Pancreas (tissue), 10 donors: ENCODE results near the gene C11orf97. TPM values are rescaled to one million over a fixed set of nuclear protein-coding genes. Genes with fewer than 3 reads are reported as not detected.
"Not testable (repeated sequence)": the region's sequence is repeated elsewhere in the genome, so short reads cannot be mapped to it uniquely, and the experiment has no call there.

Experiments used
- ATAC-seq, 4 donors: fragments of 200-7000 bp; cut with Tn5 transposase; one replicate each; pipeline versions ENCODE4 v1.8.0 to v1.9.1; 2020; ENCODE audit warnings: mild to moderate bottlenecking in 4 of 4, moderate library complexity in 4 of 4
- DNase-seq, 6 donors: peaks; one replicate each; pipeline ENCODE4 v3.0.0-alpha.2; 2020
- FAIRE-seq: peaks from 2 replicates; lab custom pipeline; 2012; peaks lifted over from hg19 to GRCh38; lab: Jason Lieb, UNC
- H3K27ac ChIP-seq, 4 donors: fragments of 200-600 bp; sonication (generic); 1 replicate in 3 of 4; 2 replicates in 1 of 4; pipeline versions ENCODE4 v1.5.0 to v1.8.0; 2020
- H3K27me3 ChIP-seq, 4 donors: fragments of 200-600 bp; one replicate each; pipeline ENCODE4 v1.8.0; 2021
- H3K36me3 ChIP-seq, 3 donors: fragments of 200-600 bp; sonication (generic) in 1 of 3; one replicate each; pipeline versions ENCODE4 v1.5.0 to v1.8.0; 2020 to 2021
- H3K4me1 ChIP-seq, 3 donors: fragments of 200-600 bp; one replicate each; pipeline ENCODE4 v1.8.0; 2021
- H3K4me3 ChIP-seq, 4 donors: fragments of 200-600 bp; sonication (generic) in 2 of 4; one replicate each; pipeline versions ENCODE4 v1.5.0 to v1.8.0; 2020 to 2021
- H3K9me3 ChIP-seq, 4 donors: fragments of 200-600 bp; one replicate each; pipeline ENCODE4 v1.8.0; 2021
- CTCF ChIP-seq, 4 donors: fragments of 200-600 bp; sonication (generic) in 3 of 4; IDR thresholded peaks; one replicate each; pipeline versions ENCODE4 v1.5.0 to v1.8.0; 2021; ENCODE audit warnings: antibody characterized with exemption in 4 of 4
- WGBS, 2 donors: extraction: QIAGEN DNeasy Blood & Tissue Kit; methylation state at CpG; one replicate each; pipeline ENCODE4 v1.1.7; 2013; 5-methylcytosine and 5-hydroxymethylcytosine counted together
- intact Hi-C, 3 donors: fragments of 100-400 bp; cut with DNase I; formaldehyde crosslinking; loops; one replicate each; pipeline versions ENCODE4 v1.11.1 to v1.14.2; 2022
- polyA plus RNA-seq, 2 donors: library from polyadenylated mRNA; stranded (reverse); fragments of 200-250 nt; gene quantifications; one replicate each; pipeline ENCODE4 v1.2.3, GENCODE V29; 2013
- total RNA-seq, 6 donors: library from RNA; stranded (reverse); fragmentation: NEBNext Ultra II Directional in 4 of 6; extraction: Animal tissue kit (Norgen Biotek cat#: 25700) in 4 of 6; gene quantifications; one replicate each; pipeline versions ENCODE4 v1.2.1 to v1.2.4, GENCODE V29; 2021 to 2023
- donor health status: healthy with polysubstance abuse.
- donor health status: DM: no; HTN: no; CAD: no; lungs with moderate emphysema.
- donor health status: DM: no; HTN: no; CAD: no.
- donor health status: control.
- donor health status: control.
- donor health status: Bipolar disorder and iron deficiency.
- donor health status: DM: yes; HTN: yes; CAD: no.
- donor health status: DM: no; HTN: no; CAD: no.
- donor health status: DM: no; HTN: no; CAD: no.
- donor health status: DM: yes; HTN: yes; CAD: no.

Gene C11orf97
- total and polyA plus RNA-seq, 8 donors: not detected

GRCh38 chr11:94567181-94567670, 55.0 kb downstream of the C11orf97 start, which contains the start of gene PIWIL4:
PIWIL4 (plus strand) TSS chr11:94567368; CDS start chr11:94567519, 151 bp downstream.
- H3K4me3 ChIP-seq: no peak within 1 kb of the TSS
- no peak for ATAC-seq
- H3K4me1 ChIP-seq: no peaks in the 10 kb centered on the region
- no peak for FAIRE-seq
- no peak for TF ChIP-seq CTCF (IDR thresholded peaks at IDR 0.05)
- H3K36me3 ChIP-seq: no peaks in the 10 kb centered on the region
- H3K27ac ChIP-seq: no peak within 1 kb of the TSS
- no peaks in the 10 kb centered on the region for H3K27me3 ChIP-seq
- WGBS, 2 donors: 97% methylated on average over 25 of the region's 25 CpGs
- intact Hi-C loops: no loop called here
- DNase-seq: no peak
- H3K9me3 ChIP-seq: no peaks in the 10 kb centered on the region

GRCh38 chr11:94568200-94568599, 55.9 kb downstream of the C11orf97 start:
- no peak overlapping the region for H3K4me3 ChIP-seq
- H3K36me3 ChIP-seq: no peaks in the 10 kb centered on the region
- H3K4me1 ChIP-seq: no peaks in the 10 kb centered on the region
- no peaks in the 10 kb centered on the region for H3K27me3 ChIP-seq
- DNase-seq (no peak), ATAC-seq (no peak), FAIRE-seq (no peak)
- intact Hi-C loops: no loop called here
- no peak overlapping the region for H3K27ac ChIP-seq
- TF ChIP-seq CTCF (IDR thresholded peaks at IDR 0.05): no peak
- 94 to 96% methylated on average over 5 of the region's 5 CpGs for WGBS, 2 donors
- no peaks in the 10 kb centered on the region for H3K9me3 ChIP-seq

- ATAC-seq (no peak), DNase-seq (no peak), FAIRE-seq (no peak)
- intact Hi-C loops: no loop called here
- H3K4me3 ChIP-seq: no peak overlapping the region
- WGBS, 2 donors: 90 to 94% methylated on average over 4 of the region's 4 CpGs
- H3K9me3 ChIP-seq: no peaks in the 10 kb centered on the region
- H3K4me1 ChIP-seq: no peaks in the 10 kb centered on the region
- H3K27me3 ChIP-seq: no peaks in the 10 kb centered on the region
- TF ChIP-seq CTCF (IDR thresholded peaks at IDR 0.05): no peak
- H3K27ac ChIP-seq: no peak overlapping the region
- no peaks in the 10 kb centered on the region for H3K36me3 ChIP-seq
These were observed 56.5 kb downstream of the C11orf97 start for GRCh38 chr11:94568717-94569116.

- WGBS, 2 donors: 40 to 92% methylated on average over 2 of the region's 2 CpGs
- H3K4me1 ChIP-seq, H3K9me3 ChIP-seq, ATAC-seq, FAIRE-seq, intact Hi-C loops, H3K27me3 ChIP-seq, H3K27ac ChIP-seq, DNase-seq, H3K36me3 ChIP-seq, H3K4me3 ChIP-seq: not testable (repeated sequence)
These were observed 60.7 kb downstream of the C11orf97 start for GRCh38 chr11:94572975-94573374.

- intact Hi-C loops: no loop called here
- H3K4me3 ChIP-seq: no peak overlapping the region
- no peak for TF ChIP-seq CTCF (IDR thresholded peaks at IDR 0.05)
- H3K36me3 ChIP-seq: no peaks in the 10 kb centered on the region
- H3K4me1 ChIP-seq: no peaks in the 10 kb centered on the region
- H3K9me3 ChIP-seq: no peaks in the 10 kb centered on the region
- FAIRE-seq (no peak), ATAC-seq (no peak), DNase-seq (no peak)
- no peak overlapping the region for H3K27ac ChIP-seq
- H3K27me3 ChIP-seq: no peaks in the 10 kb centered on the region
- 88% methylated on average over 13 of the region's 13 CpGs for WGBS, 2 donors
These were observed 62.1 kb downstream of the C11orf97 start for GRCh38 chr11:94574193-94574961.
